Endothelial cell of umbilical vein (primary cell): ENCODE measurements around the gene SLC44A5. TPM values are rescaled to one million over a fixed set of nuclear protein-coding genes. Genes with fewer than 3 reads are reported as not detected.

Experiments
- BruUV-seq: library from RNA; stranded (reverse); fragments of 400-500 nt; replicated peaks from 2 replicates; lab custom pipeline; 2021; lab: Mats Ljungman, UMichigan
- CTCF ChIA-PET: fragments of 300-600, 350-600 bp; sonication (Branson Sonifier 250); formaldehyde crosslinking; loops from one replicate; lab custom pipeline; 2021; ENCODE audit warnings: antibody characterized with exemption, inconsistent platforms; lab: Charles Lee
- POLR2A ChIA-PET: fragments of 300-600, 350-600 bp; sonication (Branson Sonifier 250); formaldehyde crosslinking; loops from one replicate; lab custom pipeline; 2021; ENCODE audit warnings: antibody characterized with exemption, inconsistent platforms; lab: Charles Lee
- DNase-seq: peaks from one replicate; pipeline ENCODE4 v3.0.0-alpha.2; 2011; ENCODE audit warnings: low read depth, low spot score
- FAIRE-seq: peaks from 2 replicates; lab custom pipeline; 2011; peaks lifted over from hg19 to GRCh38; lab: Jason Lieb, UNC
- H2AFZ ChIP-seq: 2 replicates; pipeline ENCODE4 v1.6.0; 2012; ENCODE audit warnings: low read depth, low read length, control low read depth, inconsistent platforms
- H3K27ac ChIP-seq: 2 replicates; pipeline ENCODE4 v1.5.1; 2011; ENCODE audit warnings: low read depth, mild to moderate bottlenecking, control low read depth, low read length, moderate library complexity; ENCODE audit not compliant: insufficient read depth
- H3K27me3 ChIP-seq, 2 experiments: 2 replicates each; pipeline versions ENCODE4 v1.6.0 to v1.6.1; 2011; ENCODE audit warnings: low read length in 2 of 2, mixed read lengths in 1 of 2; ENCODE audit not compliant: control insufficient read depth in 2 of 2, insufficient read depth in 2 of 2
- H3K36me3 ChIP-seq, 2 experiments: 2 replicates in 1 of 2; 3 replicates in 1 of 2; pipeline ENCODE4 v1.5.1; 2011; ENCODE audit warnings: low read length in 2 of 2, mild to moderate bottlenecking in 1 of 2, moderate library complexity in 1 of 2; ENCODE audit not compliant: control insufficient read depth in 2 of 2, insufficient read depth in 2 of 2; ENCODE audit errors: extremely low read depth in 1 of 2
- H3K4me1 ChIP-seq: 3 replicates; pipeline ENCODE4 v1.5.1; 2011; ENCODE audit warnings: mild to moderate bottlenecking, low read length; ENCODE audit not compliant: control insufficient read depth, insufficient read depth; ENCODE audit errors: extremely low read depth
- H3K4me2 ChIP-seq: 2 replicates; pipeline ENCODE4 v1.6.1; 2011; ENCODE audit warnings: low read length, control low read depth, mixed read lengths; ENCODE audit not compliant: insufficient read depth
- H3K4me3 ChIP-seq, 3 experiments: fragments of 200-600 bp in 1 of 3; sonication (generic), shearing (Covaris generic) in 1 of 3; replicated peaks in 1 of 3; 2 replicates each; pipeline ENCODE4 v1.5.1; 2011 to 2016; ENCODE audit warnings: control low read depth in 3 of 3, low read length in 3 of 3, mild to moderate bottlenecking in 2 of 3, inconsistent platforms in 1 of 3, low read depth in 1 of 3, moderate library complexity in 1 of 3; ENCODE audit not compliant: insufficient read depth in 1 of 3
- H3K79me2 ChIP-seq: 2 replicates; pipeline ENCODE4 v1.6.0; 2012; ENCODE audit warnings: low read length, inconsistent platforms; ENCODE audit not compliant: control insufficient read depth, insufficient read depth
- H3K9ac ChIP-seq: replicated peaks from 2 replicates; pipeline ENCODE3; 2011; ENCODE audit warnings: low read length, control low read depth; ENCODE audit not compliant: insufficient read depth; ENCODE audit errors: extremely low read depth
- H3K9me1 ChIP-seq: replicated peaks from 3 replicates; pipeline ENCODE4 v1.6.0; 2011; ENCODE audit warnings: mild to moderate bottlenecking, low read length; ENCODE audit not compliant: control insufficient read depth, insufficient read depth; ENCODE audit errors: extremely low read depth
- H3K9me3 ChIP-seq: replicated peaks from 2 replicates; pipeline ENCODE4 v1.5.1; 2012; ENCODE audit warnings: low read length, inconsistent platforms; ENCODE audit not compliant: control insufficient read depth, insufficient read depth
- H4K20me1 ChIP-seq: replicated peaks from 2 replicates; pipeline ENCODE3; 2011; ENCODE audit warnings: mild to moderate bottlenecking, low read length; ENCODE audit not compliant: control insufficient read depth, insufficient read depth; ENCODE audit errors: extremely low read depth
- EZH2 ChIP-seq: IDR thresholded peaks from 2 replicates; pipeline ENCODE4 v1.6.1; 2012; ENCODE audit warnings: borderline replicate concordance, low read depth, mild to moderate bottlenecking, moderate library complexity, low read length, inconsistent platforms; ENCODE audit not compliant: severe bottlenecking
- FOS ChIP-seq: IDR thresholded peaks from 2 replicates; pipeline ENCODE4 v1.6.1; 2011; ENCODE audit warnings: mild to moderate bottlenecking, low read length, moderate library complexity, borderline replicate concordance; ENCODE audit not compliant: insufficient read depth
- GATA2 ChIP-seq: IDR thresholded peaks from 2 replicates; pipeline ENCODE4 v1.7.0; 2011; ENCODE audit warnings: low read depth, mild to moderate bottlenecking, moderate library complexity, mixed read lengths, low read length; ENCODE audit not compliant: insufficient read length, insufficient read depth
- JUN ChIP-seq: IDR thresholded peaks from 2 replicates; pipeline ENCODE4 v1.6.1; 2011; ENCODE audit warnings: borderline replicate concordance, low read depth; ENCODE audit not compliant: insufficient read length, insufficient read depth
- MYC ChIP-seq: IDR thresholded peaks from one replicate; pipeline ENCODE4 v1.6.1; 2011; ENCODE audit warnings: mild to moderate bottlenecking, low read depth, low read length
- POLR2A ChIP-seq: IDR thresholded peaks from 2 replicates; pipeline ENCODE4 v1.6.1; 2012; ENCODE audit warnings: low read depth, mild to moderate bottlenecking, control low read depth, low read length
- POLR2AphosphoS5 ChIP-seq: IDR thresholded peaks from 2 replicates; pipeline ENCODE4 v1.6.1; 2012; ENCODE audit warnings: low read depth, mild to moderate bottlenecking, control low read depth, low read length, moderate library complexity; ENCODE audit not compliant: insufficient read depth
- dilution Hi-C: fragments of 300-500 bp; cut with MboI; formaldehyde crosslinking; loops from one replicate; pipeline ENCODE4 v1.15.0; 2019; ENCODE audit warnings: low sequenced_read_pairs; ENCODE audit not compliant: extremely low pct_ligation_motif_present
- intact Hi-C: fragments of 100-400 bp; cut with micrococcal nuclease; formaldehyde crosslinking; loops from one replicate; pipeline ENCODE4 v1.10.0; 2022
- polyA plus RNA-seq, 4 experiments: library from polyadenylated mRNA; depleted of rRNA in 3 of 4; stranded (reverse) in 3 of 4; unstranded in 1 of 4; fragments of >200 nt; gene quantifications; 2 replicates each; pipeline versions ENCODE4 v1.2.1 to v1.2.3, GENCODE V29; 2011 to 2012; ENCODE audit warnings: missing spikeins in 1 of 4
- total RNA-seq: library from RNA; stranded (reverse); gene quantifications from 2 replicates; pipeline ENCODE4 v1.2.3, GENCODE V29; 2021
- TF ChIP-seq, protein P1 (sequence below): IDR thresholded peaks from 2 replicates; pipeline ENCODE4 v1.6.1; 2011; ENCODE audit not compliant: insufficient read depth, insufficient read length
- TF ChIP-seq, protein P2 (sequence below), 2 donors: IDR thresholded peaks; 1 replicate in 1 of 2; 2 replicates in 1 of 2; pipeline ENCODE4 v1.5.1; 2011; ENCODE audit warnings: low read length in 2 of 2, mild to moderate bottlenecking in 2 of 2, moderate library complexity in 2 of 2, control low read depth in 1 of 2, inconsistent platforms in 1 of 2, low read depth in 1 of 2; ENCODE audit not compliant: insufficient read depth in 1 of 2; ENCODE audit errors: extremely low read depth in 1 of 2

SLC44A5 gene
- total and polyA plus RNA-seq, 2 donors (not counting 3 experiments of a cell fraction or from before 2014, with no cell fraction given) = 1.6 to 3.2 TPM

DNA sequence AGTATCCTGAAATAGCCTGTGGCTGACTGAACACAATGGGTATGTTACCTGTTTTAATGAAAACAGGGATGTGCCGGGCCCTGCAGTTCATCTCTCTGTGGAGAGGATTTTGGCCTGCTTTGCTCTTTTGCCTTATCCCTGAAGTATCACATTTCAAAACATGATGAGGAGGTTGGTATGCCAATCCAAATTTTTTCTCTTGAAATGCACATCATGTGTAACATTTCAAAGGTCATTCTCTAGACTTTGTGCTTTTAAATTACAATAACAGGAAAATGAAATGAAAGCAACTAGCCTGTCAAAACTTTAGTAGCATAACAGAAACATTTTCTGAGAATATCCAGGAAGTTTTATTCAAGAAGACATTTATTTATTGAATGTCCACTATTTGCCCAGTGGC lies 118.9 kb downstream of the SLC44A5 start:
- dilution Hi-C loops (no loop called here), intact Hi-C loops (no loop called here)
- Histone ChIP-seq H3K9me1 (no peaks in the 10 kb centered on the region), H3K9me3 (peaks cover 5% of the 10 kb centered on the region), H3K4me1 (peaks cover 8% of the 10 kb centered on the region), H3K27me3 (no peaks in the 10 kb centered on the region), H2AFZ (no peak overlapping the region), H3K4me2 (no peak overlapping the region), H3K36me3 (no peaks in the 10 kb centered on the region), H3K9ac (no peak overlapping the region), H4K20me1 (no peaks in the 10 kb centered on the region), H3K79me2 (no peaks in the 10 kb centered on the region), H3K27ac (no peak overlapping the region), H3K4me3 (no peak overlapping the region)
- ChIA-PET CTCF (interaction anchor here (0.8 to 1.3 kb wide), 4 partner anchors 9 to 226 kb away, joined by 3 to 5 read pairs (median 3); no protein-coding TSS in a partner anchor), POLR2A (no interaction called here)
- TF ChIP-seq, protein P1, sequence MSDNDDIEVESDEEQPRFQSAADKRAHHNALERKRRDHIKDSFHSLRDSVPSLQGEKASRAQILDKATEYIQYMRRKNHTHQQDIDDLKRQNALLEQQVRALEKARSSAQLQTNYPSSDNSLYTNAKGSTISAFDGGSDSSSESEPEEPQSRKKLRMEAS = no peak
- TF ChIP-seq, protein P2, sequence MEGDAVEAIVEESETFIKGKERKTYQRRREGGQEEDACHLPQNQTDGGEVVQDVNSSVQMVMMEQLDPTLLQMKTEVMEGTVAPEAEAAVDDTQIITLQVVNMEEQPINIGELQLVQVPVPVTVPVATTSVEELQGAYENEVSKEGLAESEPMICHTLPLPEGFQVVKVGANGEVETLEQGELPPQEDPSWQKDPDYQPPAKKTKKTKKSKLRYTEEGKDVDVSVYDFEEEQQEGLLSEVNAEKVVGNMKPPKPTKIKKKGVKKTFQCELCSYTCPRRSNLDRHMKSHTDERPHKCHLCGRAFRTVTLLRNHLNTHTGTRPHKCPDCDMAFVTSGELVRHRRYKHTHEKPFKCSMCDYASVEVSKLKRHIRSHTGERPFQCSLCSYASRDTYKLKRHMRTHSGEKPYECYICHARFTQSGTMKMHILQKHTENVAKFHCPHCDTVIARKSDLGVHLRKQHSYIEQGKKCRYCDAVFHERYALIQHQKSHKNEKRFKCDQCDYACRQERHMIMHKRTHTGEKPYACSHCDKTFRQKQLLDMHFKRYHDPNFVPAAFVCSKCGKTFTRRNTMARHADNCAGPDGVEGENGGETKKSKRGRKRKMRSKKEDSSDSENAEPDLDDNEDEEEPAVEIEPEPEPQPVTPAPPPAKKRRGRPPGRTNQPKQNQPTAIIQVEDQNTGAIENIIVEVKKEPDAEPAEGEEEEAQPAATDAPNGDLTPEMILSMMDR (IDR thresholded peaks at IDR 0.05; ENCODE audit: extremely low read depth in 1 of 2, insufficient read depth in 1 of 2, low read depth in 1 of 2, low read length in 2 of 2) = no peak
- TF ChIP-seq POLR2A (no peak), JUN (no peak), GATA2 (no peak), POLR2AphosphoS5 (no peak), EZH2 (no peak), FOS (no peak), MYC (no peak)
- FAIRE-seq (no peak), DNase-seq (peak; percentile 82)
- no TSS peak for BruUV-seq
